HEK293 (cell line): Measurements from ENCODE around the gene GCSAM.

Source experiments
- CTCF ChIA-PET: fragments of 350-600 bp; formaldehyde crosslinking; extraction: SDS; loops from one replicate; lab custom pipeline; 2021; ENCODE audit warnings: antibody characterized with exemption; lab: Yijun Ruan, JAX
- POLR2A ChIA-PET: fragments of 300-600 bp; formaldehyde crosslinking; extraction: SDS; loops from one replicate; lab custom pipeline; 2020; ENCODE audit warnings: antibody characterized with exemption, inconsistent platforms; lab: Yijun Ruan, JAX
- H3K27ac ChIP-seq: fragments of 200-500 bp; sonication (Bioruptor generic); 2 replicates; pipeline ENCODE4 v1.5.1; 2014; ENCODE audit warnings: low read depth, low read length, control low read depth, inconsistent platforms; ENCODE audit errors: extremely low read depth
- H3K36me3 ChIP-seq, 2 experiments: fragments of 200-500 bp in 1 of 2; sonication (Bioruptor generic) in 1 of 2; 1 replicate in 1 of 2; 2 replicates in 1 of 2; pipeline ENCODE4 v1.5.1; 2014 to 2017; ENCODE audit warnings: inconsistent platforms in 2 of 2, low read length in 2 of 2; ENCODE audit not compliant: control insufficient read depth in 2 of 2, insufficient read depth in 1 of 2
- H3K4me1 ChIP-seq: fragments of 200-500 bp; sonication (Bioruptor generic); 2 replicates; pipeline ENCODE4 v1.5.1; 2014; ENCODE audit warnings: mild to moderate bottlenecking, low read length, inconsistent platforms; ENCODE audit not compliant: control insufficient read depth, insufficient read depth
- H3K4me3 ChIP-seq: 2 replicates; pipeline ENCODE4 v1.5.1; 2011; ENCODE audit warnings: low read depth, mild to moderate bottlenecking, control low read depth, low read length, moderate library complexity
- H3K9me3 ChIP-seq: fragments of 200-500 bp; sonication (Bioruptor generic); 2 replicates; pipeline ENCODE4 v1.5.1; 2014; ENCODE audit warnings: low read depth, low read length, inconsistent platforms; ENCODE audit not compliant: control insufficient read depth, insufficient read depth
- BCL11B ChIP-seq: fragments of 450-650 bp; formaldehyde crosslinking; IDR thresholded peaks from 2 replicates; pipeline ENCODE4 v1.5.1; 2016; ENCODE audit warnings: low read depth, missing biosample characterization, missing genetic modification characterization
- HOXA7 ChIP-seq: sonication (generic); formaldehyde crosslinking; IDR thresholded peaks from 2 replicates; pipeline ENCODE4 v1.8.1; 2022; ENCODE audit warnings: missing genetic modification reagents, borderline replicate concordance
- HOXC10 ChIP-seq: sonication (generic); formaldehyde crosslinking; IDR thresholded peaks from 2 replicates; pipeline ENCODE4 v1.8.1; 2023; ENCODE audit warnings: mild to moderate bottlenecking, missing genetic modification reagents
- KLF17 ChIP-seq: fragments of 450-650 bp; formaldehyde crosslinking; IDR thresholded peaks from 2 replicates; pipeline ENCODE4 v1.5.1; 2016; ENCODE audit warnings: missing biosample characterization, missing genetic modification characterization
- OVOL3 ChIP-seq: fragments of 450-650 bp; formaldehyde crosslinking; IDR thresholded peaks from 2 replicates; pipeline ENCODE4 v1.5.1; 2016; ENCODE audit warnings: missing biosample characterization, missing genetic modification characterization
- PRDM4 ChIP-seq: fragments of 450-650 bp; formaldehyde crosslinking; IDR thresholded peaks from 2 replicates; pipeline ENCODE4 v1.5.1; 2017; ENCODE audit warnings: missing biosample characterization, missing genetic modification characterization
- SCRT1 ChIP-seq: fragments of 450-650 bp; formaldehyde crosslinking; IDR thresholded peaks from 2 replicates; pipeline ENCODE4 v1.5.1; 2016; ENCODE audit warnings: missing biosample characterization, missing genetic modification characterization, borderline replicate concordance
- TRIM28 ChIP-seq: IDR thresholded peaks from 2 replicates; pipeline ENCODE4 v1.6.1; 2011; ENCODE audit warnings: low read length, control low read depth, borderline replicate concordance
- ZBTB10 ChIP-seq: fragments of 450-650 bp; formaldehyde crosslinking; IDR thresholded peaks from 2 replicates; pipeline ENCODE4 v1.5.1; 2016; ENCODE audit warnings: missing biosample characterization, missing genetic modification characterization
- ZNF223 ChIP-seq: fragments of 450-650 bp; formaldehyde crosslinking; IDR thresholded peaks from 2 replicates; pipeline ENCODE4 v1.5.1; 2016; ENCODE audit warnings: missing biosample characterization, missing genetic modification characterization
- ZNF23 ChIP-seq: fragments of 450-650 bp; formaldehyde crosslinking; IDR thresholded peaks from 2 replicates; pipeline ENCODE4 v1.5.1; 2016; ENCODE audit warnings: missing biosample characterization, missing genetic modification characterization, borderline replicate concordance
- ZNF350 ChIP-seq: fragments of 450-650 bp; formaldehyde crosslinking; IDR thresholded peaks from 2 replicates; pipeline ENCODE4 v1.5.0; 2017; ENCODE audit warnings: missing biosample characterization, mild to moderate bottlenecking, missing genetic modification characterization
- ZNF354C ChIP-seq: fragments of 450-650 bp; formaldehyde crosslinking; IDR thresholded peaks from 2 replicates; pipeline ENCODE4 v1.5.1; 2016; ENCODE audit warnings: missing biosample characterization, missing genetic modification characterization, low read depth, borderline replicate concordance
- ZNF473 ChIP-seq: fragments of 450-650 bp; formaldehyde crosslinking; IDR thresholded peaks from 2 replicates; pipeline ENCODE4 v1.5.1; 2017; ENCODE audit warnings: missing biosample characterization, missing genetic modification characterization
- ZNF555 ChIP-seq: fragments of 450-650 bp; formaldehyde crosslinking; conservative IDR thresholded peaks from 2 replicates; pipeline ENCODE4 v1.5.1; 2017; ENCODE audit warnings: missing biosample characterization, mild to moderate bottlenecking, missing genetic modification characterization, inconsistent platforms
- ZNF626 ChIP-seq: fragments of 450-650 bp; sonication (Bioruptor Pico); formaldehyde crosslinking; IDR thresholded peaks from 2 replicates; pipeline ENCODE4 v1.5.1; 2018; ENCODE audit warnings: missing biosample characterization, missing genetic modification characterization, inconsistent platforms
- ZNF670 ChIP-seq: fragments of 450-650 bp; formaldehyde crosslinking; IDR thresholded peaks from 2 replicates; pipeline ENCODE4 v1.5.1; 2016; ENCODE audit warnings: missing biosample characterization, missing genetic modification characterization, low read depth
- ZNF677 ChIP-seq: fragments of 450-650 bp; IDR thresholded peaks from 2 replicates; pipeline ENCODE4 v1.5.0; 2018; ENCODE audit warnings: missing biosample characterization, mild to moderate bottlenecking, missing genetic modification characterization, moderate library complexity
- ZNF707 ChIP-seq: fragments of 450-650 bp; formaldehyde crosslinking; IDR thresholded peaks from 2 replicates; pipeline ENCODE4 v1.5.1; 2016; ENCODE audit warnings: missing biosample characterization, missing genetic modification characterization
- ZNF776 ChIP-seq: fragments of 450-650 bp; formaldehyde crosslinking; IDR thresholded peaks from 2 replicates; pipeline ENCODE4 v1.5.0; 2017; ENCODE audit warnings: missing biosample characterization, missing genetic modification characterization, borderline replicate concordance
- ZNF791 ChIP-seq: fragments of 450-650 bp; formaldehyde crosslinking; IDR thresholded peaks from 2 replicates; pipeline ENCODE4 v1.5.1; 2016; ENCODE audit warnings: missing biosample characterization, missing genetic modification characterization
- TF ChIP-seq, protein P1 (sequence below): fragments of 450-650 bp; formaldehyde crosslinking; IDR thresholded peaks from 2 replicates; pipeline ENCODE4 v1.5.1; 2017; ENCODE audit warnings: missing biosample characterization, missing genetic modification characterization

The GCSAM gene

DNA sequence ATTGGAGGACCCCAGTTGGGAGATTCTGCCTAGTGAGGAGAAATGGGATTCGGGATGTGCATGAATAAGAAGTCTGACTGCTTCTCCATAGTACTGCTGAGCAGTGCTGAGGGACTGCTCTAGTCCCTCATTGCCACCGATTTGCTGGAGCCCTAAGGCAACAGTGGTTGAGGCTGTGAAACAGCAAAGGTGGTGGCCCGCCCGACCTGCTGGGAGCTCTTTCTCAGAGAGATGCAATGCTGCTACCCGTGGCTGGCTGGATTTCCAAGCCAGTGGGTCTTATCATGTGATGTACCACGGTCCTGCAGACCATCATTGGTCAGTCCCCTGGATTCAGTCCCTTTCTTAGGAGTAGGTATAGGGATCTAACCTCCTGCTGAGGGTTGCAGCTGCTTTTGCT lies 42.6 kb upstream of the GCSAM start (continued):
- TF ChIP-seq, protein P1, sequence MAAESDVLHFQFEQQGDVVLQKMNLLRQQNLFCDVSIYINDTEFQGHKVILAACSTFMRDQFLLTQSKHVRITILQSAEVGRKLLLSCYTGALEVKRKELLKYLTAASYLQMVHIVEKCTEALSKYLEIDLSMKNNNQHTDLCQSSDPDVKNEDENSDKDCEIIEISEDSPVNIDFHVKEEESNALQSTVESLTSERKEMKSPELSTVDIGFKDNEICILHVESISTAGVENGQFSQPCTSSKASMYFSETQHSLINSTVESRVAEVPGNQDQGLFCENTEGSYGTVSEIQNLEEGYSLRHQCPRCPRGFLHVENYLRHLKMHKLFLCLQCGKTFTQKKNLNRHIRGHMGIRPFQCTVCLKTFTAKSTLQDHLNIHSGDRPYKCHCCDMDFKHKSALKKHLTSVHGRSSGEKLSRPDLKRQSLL = no peak
- no peak for TF ChIP-seq ZNF791 (tag by site-specific recombination)
- no peak for TF ChIP-seq ZNF354C (tag by site-specific recombination)
- no peak for TF ChIP-seq PRDM4 (tag by site-specific recombination)
- no peak for TF ChIP-seq ZNF350 (tag by site-specific recombination)
- TF ChIP-seq BCL11B = no peak

GRCh38 chr3:112175037-112175436 lies 42.0 kb upstream of the GCSAM start:
- Histone ChIP-seq H3K4me1 (no peaks in the 10 kb centered on the region), H3K9me3 (no peaks in the 10 kb centered on the region), H3K36me3 (no peaks in the 10 kb centered on the region), H3K27ac (no peak overlapping the region), H3K4me3 (no peak overlapping the region)
- CTCF ChIA-PET = no interaction called here
- POLR2A ChIA-PET = interaction anchor here (0.6 kb wide), 1 partner anchor 43 kb away, joined by 5 read pairs; no protein-coding TSS in a partner anchor
- TF ChIP-seq ZNF670 (tag by site-specific recombination) (no peak), ZNF473 (tag by site-specific recombination) (no peak), SCRT1 (no peak), ZBTB10 (tag by site-specific recombination) (no peak), HOXC10 (CRISPR knock-in tag) (no peak), KLF17 (no peak), ZNF23 (tag by site-specific recombination) (no peak), ZNF707 (tag by site-specific recombination) (no peak), ZNF555 (tag by site-specific recombination) (no peak), OVOL3 (tag by site-specific recombination) (no peak), ZNF776 (tag by site-specific recombination) (no peak), ZNF626 (tag by site-specific recombination) (no peak), ZNF677 (no peak), ZNF223 (tag by site-specific recombination) (no peak), HOXA7 (no peak), TRIM28 (no peak)
